Astrocyte (in vitro differentiated cells and primary cell): Measurements from ENCODE around the gene FAM209A.
"Not testable (repeated sequence)": the region's sequence is repeated elsewhere in the genome, so short reads cannot be mapped to it uniquely, and the experiment has no call there.

Source experiments
- EZH2 ChIP-seq: IDR thresholded peaks from 2 replicates; pipeline ENCODE4 v1.6.1; 2012; ENCODE audit warnings: mild to moderate bottlenecking, low read length, inconsistent platforms; ENCODE audit not compliant: insufficient read depth
- TF ChIP-seq, protein P1 (sequence below): IDR thresholded peaks from 2 replicates; pipeline ENCODE4 v1.5.1; 2011; ENCODE audit warnings: low read depth, mild to moderate bottlenecking, inconsistent platforms, low read length, moderate library complexity; ENCODE audit not compliant: insufficient read depth

- TF ChIP-seq, protein P1, sequence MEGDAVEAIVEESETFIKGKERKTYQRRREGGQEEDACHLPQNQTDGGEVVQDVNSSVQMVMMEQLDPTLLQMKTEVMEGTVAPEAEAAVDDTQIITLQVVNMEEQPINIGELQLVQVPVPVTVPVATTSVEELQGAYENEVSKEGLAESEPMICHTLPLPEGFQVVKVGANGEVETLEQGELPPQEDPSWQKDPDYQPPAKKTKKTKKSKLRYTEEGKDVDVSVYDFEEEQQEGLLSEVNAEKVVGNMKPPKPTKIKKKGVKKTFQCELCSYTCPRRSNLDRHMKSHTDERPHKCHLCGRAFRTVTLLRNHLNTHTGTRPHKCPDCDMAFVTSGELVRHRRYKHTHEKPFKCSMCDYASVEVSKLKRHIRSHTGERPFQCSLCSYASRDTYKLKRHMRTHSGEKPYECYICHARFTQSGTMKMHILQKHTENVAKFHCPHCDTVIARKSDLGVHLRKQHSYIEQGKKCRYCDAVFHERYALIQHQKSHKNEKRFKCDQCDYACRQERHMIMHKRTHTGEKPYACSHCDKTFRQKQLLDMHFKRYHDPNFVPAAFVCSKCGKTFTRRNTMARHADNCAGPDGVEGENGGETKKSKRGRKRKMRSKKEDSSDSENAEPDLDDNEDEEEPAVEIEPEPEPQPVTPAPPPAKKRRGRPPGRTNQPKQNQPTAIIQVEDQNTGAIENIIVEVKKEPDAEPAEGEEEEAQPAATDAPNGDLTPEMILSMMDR, result not testable (repeated sequence)
- TF ChIP-seq EZH2, result not testable (repeated sequence)
Observed at GRCh38 chr20:56532946-56533345, 8.4 kb downstream of the FAM209A start, which contains the start of gene FAM209B.
